ENCODE measurements around the gene SLC10A4. TPM values are rescaled to one million over a fixed set of nuclear protein-coding genes. Genes with fewer than 3 reads are reported as not detected.

The SLC10A4 gene
- total and polyA plus RNA-seq, 2 donors from 2014 or later: 0.13 TPM; not detected in 1

- H3K4me1 ChIP-seq (ENCODE audit: control insufficient read depth in 2 of 3, insufficient read depth in 2 of 3, low read depth in 1 of 3, low read length in 3 of 3): peaks cover 0 to 5% (median 0%) of the 10 kb centered on the region in 3 donors
- intact Hi-C loops (cut with DNase I): no loop called here
- no peak overlapping the region for H3K4me3 ChIP-seq (ENCODE audit: low read length in 3 of 3)
- H3K36me3 ChIP-seq (ENCODE audit: control insufficient read depth in 2 of 3, insufficient read depth in 3 of 3, low read length in 3 of 3): no peaks in the 10 kb centered on the region
- DNase-seq (no peak), FAIRE-seq (no peak)
- H3K9me3 ChIP-seq (ENCODE audit: control insufficient read depth in 2 of 3, insufficient read depth in 1 of 3, low read length in 3 of 3): no peaks in the 10 kb centered on the region
- H3K27ac ChIP-seq (ENCODE audit: low read depth in 2 of 2, low read length in 2 of 2): no peak overlapping the region
- H3K27me3 ChIP-seq (ENCODE audit: control insufficient read depth, insufficient read depth, low read length): peaks cover 31% of the 10 kb centered on the region
- TF ChIP-seq CTCF (IDR thresholded peaks at IDR 0.05; ENCODE audit: borderline replicate concordance, extremely low read depth, insufficient read depth): no peak
- no peak overlapping the region for H3K9ac ChIP-seq (ENCODE audit: low read length in 3 of 3)
Observed at GRCh38 chr4:48481581-48481980, 1.6 kb upstream of the SLC10A4 start.

- TF ChIP-seq CTCF (IDR thresholded peaks at IDR 0.05; ENCODE audit: borderline replicate concordance, extremely low read depth, insufficient read depth): no peak
- H3K4me1 ChIP-seq (ENCODE audit: control insufficient read depth in 2 of 3, insufficient read depth in 2 of 3, low read depth in 1 of 3, low read length in 3 of 3): peaks cover 0 to 5% (median 0%) of the 10 kb centered on the region in 3 donors
- intact Hi-C loops (cut with DNase I): no loop called here
- no peaks in the 10 kb centered on the region for H3K9me3 ChIP-seq (ENCODE audit: control insufficient read depth in 2 of 3, insufficient read depth in 1 of 3, low read length in 3 of 3)
- no peak overlapping the region for H3K4me3 ChIP-seq (ENCODE audit: low read length in 3 of 3)
- DNase-seq: peak in 3 of 5 donors; percentile 20 to 54 (median 22)
- FAIRE-seq: no peak
- H3K27me3 ChIP-seq (ENCODE audit: control insufficient read depth, insufficient read depth, low read length): peaks cover 42% of the 10 kb centered on the region
- no peak overlapping the region for H3K27ac ChIP-seq (ENCODE audit: low read depth in 2 of 2, low read length in 2 of 2)
- H3K9ac ChIP-seq (ENCODE audit: low read length in 3 of 3): no peak overlapping the region
- H3K36me3 ChIP-seq (ENCODE audit: control insufficient read depth in 2 of 3, insufficient read depth in 3 of 3, low read length in 3 of 3): no peaks in the 10 kb centered on the region
Observed at GRCh38 chr4:48483777-48484493, 792 bp downstream of the SLC10A4 start.

- no peak overlapping the region for H3K27ac ChIP-seq (ENCODE audit: low read depth in 2 of 2, low read length in 2 of 2)
- no peaks in the 10 kb centered on the region for H3K9me3 ChIP-seq (ENCODE audit: control insufficient read depth in 2 of 3, insufficient read depth in 1 of 3, low read length in 3 of 3)
- H3K9ac ChIP-seq (ENCODE audit: low read length in 3 of 3): no peak overlapping the region
- FAIRE-seq (no peak), DNase-seq (peak in 1 of 5 donors; percentile 11)
- H3K4me3 ChIP-seq (ENCODE audit: low read length in 3 of 3): no peak overlapping the region
- no peak for TF ChIP-seq CTCF (IDR thresholded peaks at IDR 0.05; ENCODE audit: borderline replicate concordance, extremely low read depth, insufficient read depth)
- no peaks in the 10 kb centered on the region for H3K36me3 ChIP-seq (ENCODE audit: control insufficient read depth in 2 of 3, insufficient read depth in 3 of 3, low read length in 3 of 3)
- intact Hi-C loops (cut with DNase I): no loop called here
- peaks cover 49% of the 10 kb centered on the region for H3K27me3 ChIP-seq (ENCODE audit: control insufficient read depth, insufficient read depth, low read length)
- H3K4me1 ChIP-seq (ENCODE audit: control insufficient read depth in 2 of 3, insufficient read depth in 2 of 3, low read depth in 1 of 3, low read length in 3 of 3): peaks cover 0 to 5% (median 0%) of the 10 kb centered on the region in 3 donors
Observed at GRCh38 chr4:48484494-48485168, 1.5 kb downstream of the SLC10A4 start.
